ENCODE results near the gene MEX3D. TPM values are rescaled to one million over a fixed set of nuclear protein-coding genes. Genes with fewer than 3 reads are reported as not detected.

The MEX3D gene
- total RNA-seq, 2 experiments from 2014 or later: 1.6 to 2.3 TPM

DNA sequence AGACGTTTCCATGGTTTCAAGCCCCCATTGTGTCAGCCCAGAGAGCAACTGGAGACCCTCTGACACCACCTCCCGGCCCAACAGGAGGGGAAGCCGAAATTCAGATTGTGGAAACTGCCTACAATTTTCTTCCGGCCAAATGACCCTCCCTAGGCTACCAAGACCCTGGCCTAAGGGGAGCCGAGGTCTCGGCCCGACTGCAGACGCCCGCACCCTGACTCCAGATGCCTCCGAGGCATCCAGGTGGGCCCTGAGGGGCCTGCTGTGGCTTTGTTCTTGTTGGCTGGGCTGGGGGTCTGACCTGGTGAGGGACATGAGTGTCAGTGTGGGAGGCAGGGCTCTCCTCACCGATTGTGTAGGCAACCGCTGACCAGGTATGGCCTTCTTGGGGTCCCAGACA is 9.6 kb downstream of the MEX3D start:
- H3K27me3 Mint-ChIP-seq: no peaks in the 10 kb centered on the region
- ATAC-seq (ENCODE audit: poor library complexity) (no peak), DNase-seq (no peak)
- no peaks in the 10 kb centered on the region for H3K9me3 Mint-ChIP-seq
- no peak overlapping the region for H3K27ac Mint-ChIP-seq
- no peaks in the 10 kb centered on the region for H3K36me3 ChIP-seq (ENCODE audit: insufficient read depth, low read length)
- H3K9me3 ChIP-seq (ENCODE audit: control insufficient read depth in 1 of 2, insufficient read depth in 1 of 2, low read length in 2 of 2): no peaks in the 10 kb centered on the region
- H3K4me3 ChIP-seq (ENCODE audit: low read length): no peak overlapping the region
- TF ChIP-seq, protein P1, sequence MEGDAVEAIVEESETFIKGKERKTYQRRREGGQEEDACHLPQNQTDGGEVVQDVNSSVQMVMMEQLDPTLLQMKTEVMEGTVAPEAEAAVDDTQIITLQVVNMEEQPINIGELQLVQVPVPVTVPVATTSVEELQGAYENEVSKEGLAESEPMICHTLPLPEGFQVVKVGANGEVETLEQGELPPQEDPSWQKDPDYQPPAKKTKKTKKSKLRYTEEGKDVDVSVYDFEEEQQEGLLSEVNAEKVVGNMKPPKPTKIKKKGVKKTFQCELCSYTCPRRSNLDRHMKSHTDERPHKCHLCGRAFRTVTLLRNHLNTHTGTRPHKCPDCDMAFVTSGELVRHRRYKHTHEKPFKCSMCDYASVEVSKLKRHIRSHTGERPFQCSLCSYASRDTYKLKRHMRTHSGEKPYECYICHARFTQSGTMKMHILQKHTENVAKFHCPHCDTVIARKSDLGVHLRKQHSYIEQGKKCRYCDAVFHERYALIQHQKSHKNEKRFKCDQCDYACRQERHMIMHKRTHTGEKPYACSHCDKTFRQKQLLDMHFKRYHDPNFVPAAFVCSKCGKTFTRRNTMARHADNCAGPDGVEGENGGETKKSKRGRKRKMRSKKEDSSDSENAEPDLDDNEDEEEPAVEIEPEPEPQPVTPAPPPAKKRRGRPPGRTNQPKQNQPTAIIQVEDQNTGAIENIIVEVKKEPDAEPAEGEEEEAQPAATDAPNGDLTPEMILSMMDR (IDR thresholded peaks at IDR 0.05): no peak
- POLR2A ChIA-PET: no interaction called here
- no peaks in the 10 kb centered on the region for H3K27me3 ChIP-seq (ENCODE audit: control insufficient read depth in 1 of 2, insufficient read depth in 2 of 2, low read length in 2 of 2)
- no peaks in the 10 kb centered on the region for H3K36me3 Mint-ChIP-seq (ENCODE audit: low read depth)
- H3K4me1 ChIP-seq (ENCODE audit: insufficient read depth, low read length): no peaks in the 10 kb centered on the region
- H3K4me3 Mint-ChIP-seq: no peak overlapping the region
- H3K4me1 Mint-ChIP-seq (ENCODE audit: low read depth): no peaks in the 10 kb centered on the region
- CTCF ChIA-PET: no interaction called here
- intact Hi-C loops (cut with DNase I, micrococcal nuclease): no loop called here
- H3K27ac ChIP-seq (ENCODE audit: low read depth in 1 of 2, low read length in 2 of 2): no peak overlapping the region

DNA sequence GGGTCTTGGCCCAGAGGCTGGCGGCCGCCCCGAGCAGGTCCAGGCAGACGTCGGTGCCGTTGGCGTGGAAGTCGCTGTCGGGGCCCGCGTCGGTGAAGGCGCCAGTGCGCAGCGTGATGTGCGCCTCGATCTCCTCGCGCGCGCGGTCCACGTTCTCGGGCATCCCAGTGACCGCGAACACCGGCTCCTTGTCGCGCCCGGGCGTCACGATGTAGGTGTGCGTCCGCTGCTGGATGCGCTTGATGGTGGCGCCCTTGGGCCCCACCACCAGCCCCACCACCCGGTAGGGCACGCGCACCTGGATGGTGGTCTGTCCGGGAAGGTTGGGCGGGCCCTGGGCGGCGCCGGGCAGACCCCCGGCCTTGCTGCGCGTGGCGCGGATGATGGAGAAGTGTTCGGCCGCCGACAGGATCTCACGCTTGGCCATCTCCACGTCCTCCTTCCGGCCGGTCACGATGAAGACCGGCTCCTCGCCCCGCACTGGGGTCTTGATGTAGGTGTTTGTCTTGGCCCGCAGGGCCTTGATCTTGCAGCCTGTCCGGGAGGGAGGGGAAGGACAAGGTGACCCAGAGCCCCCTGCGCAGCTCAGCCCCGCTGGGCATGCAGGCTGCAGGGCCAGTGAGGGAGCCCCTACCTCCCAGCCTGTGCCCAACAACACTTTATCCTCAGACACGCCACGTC is 11.6 kb downstream of the MEX3D start:
- ChIA-PET CTCF (no interaction called here), POLR2A (no interaction called here)
- Histone ChIP-seq H3K4me3 (ENCODE audit: low read length) (no peak overlapping the region), H3K4me1 (ENCODE audit: insufficient read depth, low read length) (no peaks in the 10 kb centered on the region), H3K9me3 (ENCODE audit: control insufficient read depth in 1 of 2, insufficient read depth in 1 of 2, low read length in 2 of 2) (no peaks in the 10 kb centered on the region), H3K27me3 (ENCODE audit: control insufficient read depth in 1 of 2, insufficient read depth in 2 of 2, low read length in 2 of 2) (no peaks in the 10 kb centered on the region), H3K27ac (ENCODE audit: low read depth in 1 of 2, low read length in 2 of 2) (no peak overlapping the region), H3K36me3 (ENCODE audit: insufficient read depth, low read length) (no peaks in the 10 kb centered on the region)
- Mint-ChIP-seq H3K4me3 (no peak overlapping the region), H3K36me3 (ENCODE audit: low read depth) (no peaks in the 10 kb centered on the region), H3K4me1 (ENCODE audit: low read depth) (no peaks in the 10 kb centered on the region), H3K27me3 (peaks cover 9% of the 10 kb centered on the region), H3K27ac (no peak overlapping the region), H3K9me3 (no peaks in the 10 kb centered on the region)
- ATAC-seq (ENCODE audit: poor library complexity) (no peak), DNase-seq (no peak)
- intact Hi-C loops (cut with DNase I, micrococcal nuclease): no loop called here
- TF ChIP-seq, protein P1 (IDR thresholded peaks at IDR 0.05): no peak

DNA sequence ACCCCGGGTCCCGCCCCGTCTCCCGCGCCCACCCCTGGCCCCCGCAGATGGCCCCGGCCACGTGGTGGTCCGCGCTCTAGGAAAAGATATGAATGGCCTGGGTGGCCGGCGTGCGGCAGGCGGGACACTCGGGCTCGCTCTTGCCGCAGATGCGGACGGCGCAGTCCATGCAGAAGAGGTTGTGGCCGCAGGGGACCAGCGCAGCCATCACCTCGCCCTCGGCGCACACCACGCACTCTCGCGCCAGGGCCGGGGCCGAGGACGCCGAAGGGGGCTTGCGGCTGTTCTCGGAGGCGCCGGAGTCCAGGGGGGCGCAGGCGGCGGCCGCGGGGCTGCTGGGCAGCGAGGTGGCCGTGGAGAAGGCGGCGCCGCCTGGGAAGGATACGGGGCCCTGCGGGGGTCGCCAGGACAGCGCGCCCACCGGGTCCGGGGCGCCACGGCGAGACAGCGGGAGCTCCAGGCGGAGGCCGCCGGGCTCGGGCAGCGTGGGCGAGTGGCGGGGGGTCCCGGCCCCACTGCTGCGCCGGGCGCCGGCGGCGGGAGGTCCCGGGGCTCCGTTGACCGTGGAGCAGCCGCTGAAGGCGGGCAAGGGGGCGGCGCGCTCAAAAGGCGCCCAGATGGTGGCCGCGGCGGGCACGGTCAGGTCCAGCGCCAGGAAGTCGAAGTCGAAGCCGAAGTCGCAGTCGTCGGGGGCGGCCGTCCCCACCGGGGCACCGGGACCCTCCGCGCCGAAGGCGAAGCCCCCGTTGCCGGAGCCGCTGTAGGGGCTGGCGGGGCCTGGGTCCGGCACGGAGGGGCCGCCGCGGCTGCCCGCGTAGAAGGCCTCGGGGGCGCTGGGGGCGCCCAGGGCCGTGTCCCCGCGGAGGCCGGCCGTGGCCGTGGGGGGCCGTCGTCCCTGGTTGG is 12.4 kb downstream of the MEX3D start:
- POLR2A ChIA-PET: no interaction called here
- CTCF ChIA-PET: no interaction called here
- DNase-seq: no peak
- H3K9me3 ChIP-seq (ENCODE audit: control insufficient read depth in 1 of 2, insufficient read depth in 1 of 2, low read length in 2 of 2): no peaks in the 10 kb centered on the region
- H3K27ac ChIP-seq (ENCODE audit: low read depth in 1 of 2, low read length in 2 of 2): no peak overlapping the region
- no peak overlapping the region for H3K4me3 ChIP-seq (ENCODE audit: low read length)
- intact Hi-C loops (cut with DNase I, micrococcal nuclease): no loop called here
- no peaks in the 10 kb centered on the region for H3K36me3 ChIP-seq (ENCODE audit: insufficient read depth, low read length)
- Mint-ChIP-seq H3K27me3 (peaks cover 10% of the 10 kb centered on the region), H3K27ac (no peak overlapping the region), H3K36me3 (ENCODE audit: low read depth) (no peaks in the 10 kb centered on the region), H3K4me1 (ENCODE audit: low read depth) (no peaks in the 10 kb centered on the region), H3K9me3 (no peaks in the 10 kb centered on the region), H3K4me3 (no peak overlapping the region)
- TF ChIP-seq, protein P1 (IDR thresholded peaks at IDR 0.05): no peak
- ATAC-seq (ENCODE audit: poor library complexity): no peak
- H3K27me3 ChIP-seq (ENCODE audit: control insufficient read depth in 1 of 2, insufficient read depth in 2 of 2, low read length in 2 of 2): no peaks in the 10 kb centered on the region
- no peaks in the 10 kb centered on the region for H3K4me1 ChIP-seq (ENCODE audit: insufficient read depth, low read length)
